Ovary (tissue), 3 donors: ENCODE measurements around the gene MAPK1.

ENCODE experiments used
- CTCF ChIP-seq, 3 donors: fragments of 450-650 bp in 2 of 3; fragments of 200-600 bp in 1 of 3; IDR thresholded peaks; one replicate each; pipeline versions ENCODE4 v1.5.1 to v1.8.0; 2016 to 2022; ENCODE audit warnings: antibody characterized with exemption in 3 of 3, mild to moderate bottlenecking in 1 of 3
- POLR2A ChIP-seq: fragments of 450-650 bp; IDR thresholded peaks from one replicate; pipeline ENCODE4 v1.6.1; 2017; ENCODE audit warnings: antibody characterized with exemption, mild to moderate bottlenecking, moderate library complexity
- donor health status: DM: no; HTN: no; CAD: no.

GRCh38 chr22:21904250-21904789 lies 36.9 kb upstream of the MAPK1 start:
- TF ChIP-seq CTCF (IDR thresholded peaks at IDR 0.05) (no peak), POLR2A (no peak)
